Activated T-helper 2 cell treated with anti-CD3 and anti-CD28 coated beads, Interferon-gamma antibody, Interleukin-2, Interleukin-4, amounts not matched to agents 10 μg/mL and 5 μg/mL and 100 μg/mL, durations not matched to agents 14 hours and 24 hours and 36 hours (primary cell): ENCODE measurements around the gene TCF4. TPM values are rescaled to one million over a fixed set of nuclear protein-coding genes. Genes with fewer than 3 reads are reported as not detected.

Source experiments
- DNase-seq: peaks from one replicate; pipeline ENCODE4 v3.0.0; 2021; ENCODE audit warnings: low spot score
- H3K27ac Mint-ChIP-seq: one replicate; pipeline ENCODE4 v1.8.0; 2021; ENCODE audit warnings: mixed read lengths
- H3K27me3 Mint-ChIP-seq: one replicate; pipeline ENCODE4 v1.8.0; 2021; ENCODE audit warnings: low read depth, mixed read lengths
- H3K36me3 Mint-ChIP-seq: one replicate; pipeline ENCODE4 v1.8.0; 2021; ENCODE audit warnings: low read depth, mixed read lengths
- H3K4me1 Mint-ChIP-seq: one replicate; pipeline ENCODE4 v1.8.0; 2021; ENCODE audit warnings: low read depth, mixed read lengths
- H3K4me3 Mint-ChIP-seq: one replicate; pipeline ENCODE4 v1.8.0; 2021; ENCODE audit warnings: low read depth, mild to moderate bottlenecking, moderate library complexity, mixed read lengths
- H3K9me3 Mint-ChIP-seq: one replicate; pipeline ENCODE4 v1.8.0; 2021; ENCODE audit warnings: mixed read lengths
- intact Hi-C: fragments of 100-400 bp; cut with micrococcal nuclease; formaldehyde crosslinking; loops from one replicate; pipeline ENCODE4 v1.15.1; 2023
- total RNA-seq: library from RNA; stranded (reverse); gene quantifications from 2 replicates; pipeline ENCODE4 v1.2.3, GENCODE V29; 2022

Gene TCF4
- total RNA-seq, 1 donor from 2014 or later, result 5.5 TPM

- no peak for DNase-seq
- Mint-ChIP-seq H3K9me3 (no peaks in the 10 kb centered on the region), H3K36me3 (no peaks in the 10 kb centered on the region)
These were observed 264.7 kb downstream of the TCF4 start for GRCh38 chr18:55323051-55323994.

GRCh38 chr18:55322178-55322735 lies 265.7 kb downstream of the TCF4 start:
- peak overlapping the region; percentile 72 for H3K4me3 Mint-ChIP-seq
- H3K9me3 Mint-ChIP-seq, result no peaks in the 10 kb centered on the region
- no peak overlapping the region for H3K27ac Mint-ChIP-seq
- intact Hi-C loops, result loop anchor here (5.0 kb wide), 1 partner anchor 90 kb away; no protein-coding TSS in a partner anchor
- no peaks in the 10 kb centered on the region for H3K36me3 Mint-ChIP-seq
- no peak for DNase-seq
- peaks cover 48% of the 10 kb centered on the region for H3K27me3 Mint-ChIP-seq
- H3K4me1 Mint-ChIP-seq, result peaks cover 3% of the 10 kb centered on the region

More at GRCh38 chr18:55323051-55323994, 264.7 kb downstream of the TCF4 start:
- Mint-ChIP-seq H3K27ac (no peak overlapping the region), H3K4me3 (no peak overlapping the region), H3K4me1 (peaks cover 5% of the 10 kb centered on the region), H3K27me3 (peaks cover 50% of the 10 kb centered on the region)
- intact Hi-C loops, result loop anchor here (5.0 kb wide), 1 partner anchor 91 kb away; no protein-coding TSS in a partner anchor

GRCh38 chr18:55321265-55322177 lies 266.5 kb downstream of the TCF4 start:
- Mint-ChIP-seq H3K27ac (no peak overlapping the region), H3K4me1 (peaks cover 5% of the 10 kb centered on the region), H3K9me3 (no peaks in the 10 kb centered on the region), H3K4me3 (peak overlapping the region; percentile 72), H3K36me3 (no peaks in the 10 kb centered on the region), H3K27me3 (peaks cover 49% of the 10 kb centered on the region)
- peak; percentile 18 for DNase-seq
- intact Hi-C loops, result loop anchor here (5.0 kb wide), 1 partner anchor 89 kb away; no protein-coding TSS in a partner anchor

GRCh38 chr18:55320424-55321264 lies 267.3 kb downstream of the TCF4 start:
- Mint-ChIP-seq H3K27me3 (peaks cover 51% of the 10 kb centered on the region), H3K9me3 (no peaks in the 10 kb centered on the region), H3K4me1 (peaks cover 8% of the 10 kb centered on the region), H3K36me3 (no peaks in the 10 kb centered on the region), H3K27ac (no peak overlapping the region), H3K4me3 (no peak overlapping the region)
- intact Hi-C loops, result loop anchor here (5.0 kb wide), 1 partner anchor 88 kb away; no protein-coding TSS in a partner anchor
- no peak for DNase-seq

- Mint-ChIP-seq H3K27ac (no peak overlapping the region), H3K4me1 (peaks cover 8% of the 10 kb centered on the region), H3K27me3 (peaks cover 54% of the 10 kb centered on the region), H3K9me3 (no peaks in the 10 kb centered on the region), H3K4me3 (no peak overlapping the region), H3K36me3 (no peaks in the 10 kb centered on the region)
- DNase-seq, result no peak
- intact Hi-C loops, result loop anchor here (5.0 kb wide), 1 partner anchor 87 kb away; no protein-coding TSS in a partner anchor
These were observed 268.4 kb downstream of the TCF4 start for GRCh38 chr18:55319459-55320193.

GRCh38 chr18:55318951-55319441 lies 269.0 kb downstream of the TCF4 start:
- Mint-ChIP-seq H3K4me1 (peaks cover 8% of the 10 kb centered on the region), H3K36me3 (no peaks in the 10 kb centered on the region), H3K27me3 (peaks cover 51% of the 10 kb centered on the region), H3K4me3 (no peak overlapping the region), H3K27ac (no peak overlapping the region), H3K9me3 (no peaks in the 10 kb centered on the region)
- intact Hi-C loops, result no loop called here
- DNase-seq, result no peak

- H3K36me3 Mint-ChIP-seq, result no peaks in the 10 kb centered on the region
- H3K27me3 Mint-ChIP-seq, result peaks cover 46% of the 10 kb centered on the region
- H3K9me3 Mint-ChIP-seq, result no peaks in the 10 kb centered on the region
- no peak overlapping the region for H3K4me3 Mint-ChIP-seq
- intact Hi-C loops, result no loop called here
- H3K27ac Mint-ChIP-seq, result no peak overlapping the region
- peaks cover 8% of the 10 kb centered on the region for H3K4me1 Mint-ChIP-seq
- no peak for DNase-seq
These were observed 270.1 kb downstream of the TCF4 start for GRCh38 chr18:55317864-55318263.

- H3K36me3 Mint-ChIP-seq, result no peaks in the 10 kb centered on the region
- intact Hi-C loops, result no loop called here
- H3K4me3 Mint-ChIP-seq, result no peak overlapping the region
- H3K27me3 Mint-ChIP-seq, result peaks cover 42% of the 10 kb centered on the region
- H3K9me3 Mint-ChIP-seq, result no peaks in the 10 kb centered on the region
- H3K4me1 Mint-ChIP-seq, result peaks cover 8% of the 10 kb centered on the region
- DNase-seq, result no peak
- H3K27ac Mint-ChIP-seq, result no peak overlapping the region
These were observed 270.7 kb downstream of the TCF4 start for GRCh38 chr18:55317324-55317723.

- Mint-ChIP-seq H3K9me3 (no peaks in the 10 kb centered on the region), H3K36me3 (no peaks in the 10 kb centered on the region)
- intact Hi-C loops, result no loop called here
These were observed 271.4 kb downstream of the TCF4 start for GRCh38 chr18:55316486-55317184.

GRCh38 chr18:55314615-55315237 lies 273.3 kb downstream of the TCF4 start:
- Mint-ChIP-seq H3K4me1 (peaks cover 4% of the 10 kb centered on the region), H3K36me3 (no peaks in the 10 kb centered on the region), H3K9me3 (no peaks in the 10 kb centered on the region), H3K27me3 (peaks cover 26% of the 10 kb centered on the region), H3K27ac (no peak overlapping the region), H3K4me3 (no peak overlapping the region)
- intact Hi-C loops, result no loop called here
- no peak for DNase-seq

More at GRCh38 chr18:55316486-55317184, 271.4 kb downstream of the TCF4 start:
- peaks cover 6% of the 10 kb centered on the region for H3K4me1 Mint-ChIP-seq
- no peak for DNase-seq
- H3K4me3 Mint-ChIP-seq, result no peak overlapping the region
- H3K27ac Mint-ChIP-seq, result no peak overlapping the region
- peaks cover 40% of the 10 kb centered on the region for H3K27me3 Mint-ChIP-seq
